Measurements from ENCODE around the gene XAF1. TPM values are rescaled to one million over a fixed set of nuclear protein-coding genes. Genes with fewer than 3 reads are reported as not detected.

The XAF1 gene
- polyA plus RNA-seq, 3 donors = 28.4 to 45.9 (median 31.9) TPM

DNA sequence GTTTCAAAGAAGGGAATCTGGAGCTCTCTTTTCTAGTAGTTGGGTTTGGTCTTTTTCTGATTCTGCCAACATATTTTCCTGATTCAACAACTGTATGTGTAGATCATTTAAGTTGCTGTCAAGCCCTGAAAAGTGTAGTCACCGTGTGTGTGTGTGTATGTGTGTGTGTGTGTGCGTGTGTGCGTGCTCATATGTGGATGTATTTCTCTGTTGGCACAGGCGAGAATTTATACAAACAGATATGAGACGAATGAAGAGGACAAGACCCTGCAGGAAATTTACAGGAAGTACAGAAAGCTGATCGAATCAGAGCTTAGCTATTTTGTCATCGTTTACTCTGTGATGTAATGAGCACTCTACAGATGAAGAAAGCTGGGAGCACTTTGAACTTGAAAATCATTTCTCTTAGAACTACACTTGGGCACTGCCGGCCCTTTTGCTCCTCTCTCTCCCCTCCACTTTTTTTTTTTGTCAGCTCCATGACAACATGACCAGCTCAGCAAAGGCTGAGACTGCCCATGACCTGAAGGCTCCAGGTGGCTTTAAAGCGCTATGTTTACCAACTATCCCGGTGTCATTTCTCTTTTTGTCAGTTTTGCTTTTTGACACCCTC lies 31.3 kb downstream of the XAF1 start:
- no peaks in the 10 kb centered on the region for H3K36me3 ChIP-seq (replicated peaks in 1 of 2; ENCODE audit: control insufficient read depth in 1 of 2, insufficient read depth in 2 of 2, low read length in 2 of 2)
- no peak overlapping the region for H2AFZ ChIP-seq (ENCODE audit: insufficient read depth, low read depth, low read length, poor library complexity, severe bottlenecking)

GRCh38 chr17:6789146-6789545 lies 33.3 kb downstream of the XAF1 start:
- H2AFZ ChIP-seq (ENCODE audit: insufficient read depth, low read depth, low read length, poor library complexity, severe bottlenecking) = no peak overlapping the region
- Mint-ChIP-seq H3K36me3 (no peaks in the 10 kb centered on the region), H3K9me3 (peaks cover 0 to 4% (median 0%) of the 10 kb centered on the region in 7 donors), H3K4me3 (no peak overlapping the region), H3K27ac (no peak overlapping the region), H3K27me3 (ENCODE audit: low read depth in 3 of 3) (peaks cover 12 to 69% (median 30%) of the 10 kb centered on the region in 3 donors), H3K4me1 (peaks cover 2% of the 10 kb centered on the region)
- no peaks in the 10 kb centered on the region for H4K20me1 ChIP-seq (ENCODE audit: insufficient read depth, low read length)
- no peak overlapping the region for H3K27ac ChIP-seq (ENCODE audit: low read depth in 1 of 2, low read length in 2 of 2)
- intact Hi-C loops (cut with micrococcal nuclease) = no loop called here
- no peak overlapping the region for H3K9ac ChIP-seq (ENCODE audit: insufficient read depth, low read length, poor library complexity, severe bottlenecking)
- no peak overlapping the region for H3K4me2 ChIP-seq (replicated peaks; ENCODE audit: extremely low read depth, low read length, poor library complexity, severe bottlenecking)
- DNase-seq = no peak
- peaks cover 22 to 28% of the 10 kb centered on the region in 2 donors for H3K27me3 ChIP-seq (ENCODE audit: control insufficient read depth in 2 of 2, insufficient read depth in 2 of 2, low read length in 2 of 2)
- TF ChIP-seq, protein P1, sequence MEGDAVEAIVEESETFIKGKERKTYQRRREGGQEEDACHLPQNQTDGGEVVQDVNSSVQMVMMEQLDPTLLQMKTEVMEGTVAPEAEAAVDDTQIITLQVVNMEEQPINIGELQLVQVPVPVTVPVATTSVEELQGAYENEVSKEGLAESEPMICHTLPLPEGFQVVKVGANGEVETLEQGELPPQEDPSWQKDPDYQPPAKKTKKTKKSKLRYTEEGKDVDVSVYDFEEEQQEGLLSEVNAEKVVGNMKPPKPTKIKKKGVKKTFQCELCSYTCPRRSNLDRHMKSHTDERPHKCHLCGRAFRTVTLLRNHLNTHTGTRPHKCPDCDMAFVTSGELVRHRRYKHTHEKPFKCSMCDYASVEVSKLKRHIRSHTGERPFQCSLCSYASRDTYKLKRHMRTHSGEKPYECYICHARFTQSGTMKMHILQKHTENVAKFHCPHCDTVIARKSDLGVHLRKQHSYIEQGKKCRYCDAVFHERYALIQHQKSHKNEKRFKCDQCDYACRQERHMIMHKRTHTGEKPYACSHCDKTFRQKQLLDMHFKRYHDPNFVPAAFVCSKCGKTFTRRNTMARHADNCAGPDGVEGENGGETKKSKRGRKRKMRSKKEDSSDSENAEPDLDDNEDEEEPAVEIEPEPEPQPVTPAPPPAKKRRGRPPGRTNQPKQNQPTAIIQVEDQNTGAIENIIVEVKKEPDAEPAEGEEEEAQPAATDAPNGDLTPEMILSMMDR (IDR thresholded peaks at IDR 0.05) = no peak
- no peaks in the 10 kb centered on the region for H3K9me3 ChIP-seq (replicated peaks in 1 of 2; ENCODE audit: control insufficient read depth in 1 of 2, insufficient read depth in 1 of 2, low read length in 2 of 2)
- H3K4me3 ChIP-seq (replicated peaks in 1 of 3; ENCODE audit: low read depth in 2 of 3, low read length in 3 of 3) = no peak overlapping the region
- WGBS (ENCODE audit: insufficient coverage) = 100% methylated on average over 1 of the region's 4 CpGs
- no peaks in the 10 kb centered on the region for H3K4me1 ChIP-seq (ENCODE audit: control insufficient read depth in 1 of 2, insufficient read depth in 2 of 2, low read length in 2 of 2)
- H3K36me3 ChIP-seq (replicated peaks in 1 of 2; ENCODE audit: control insufficient read depth in 1 of 2, insufficient read depth in 2 of 2, low read length in 2 of 2) = no peaks in the 10 kb centered on the region
- H3K79me2 ChIP-seq (ENCODE audit: insufficient read depth, low read length) = no peaks in the 10 kb centered on the region

More for the DNA sequence above, 31.3 kb downstream of the XAF1 start:
- Mint-ChIP-seq H3K9me3 (peaks cover 0 to 4% (median 1%) of the 10 kb centered on the region in 7 donors), H3K4me3 (peak overlapping the region in 1 of 2 donors; percentile 39), H3K27me3 (ENCODE audit: low read depth in 3 of 3) (peaks cover 28 to 76% (median 42%) of the 10 kb centered on the region in 3 donors), H3K4me1 (peaks cover 2% of the 10 kb centered on the region), H3K36me3 (no peaks in the 10 kb centered on the region), H3K27ac (no peak overlapping the region)
- TF ChIP-seq, protein P1 (IDR thresholded peaks at IDR 0.05) = no peak
- intact Hi-C loops (cut with micrococcal nuclease) = no loop called here
- WGBS (ENCODE audit: insufficient coverage) = 71% methylated on average over 8 of the region's 10 CpGs
- no peak overlapping the region for H3K4me3 ChIP-seq (replicated peaks in 1 of 3; ENCODE audit: low read depth in 2 of 3, low read length in 3 of 3)
- no peak overlapping the region for H3K9ac ChIP-seq (ENCODE audit: insufficient read depth, low read length, poor library complexity, severe bottlenecking)
- DNase-seq = no peak
- no peaks in the 10 kb centered on the region for H3K9me3 ChIP-seq (replicated peaks in 1 of 2; ENCODE audit: control insufficient read depth in 1 of 2, insufficient read depth in 1 of 2, low read length in 2 of 2)
- no peaks in the 10 kb centered on the region for H4K20me1 ChIP-seq (ENCODE audit: insufficient read depth, low read length)
- H3K27ac ChIP-seq (ENCODE audit: low read depth in 1 of 2, low read length in 2 of 2) = no peak overlapping the region
- no peak overlapping the region for H3K4me2 ChIP-seq (replicated peaks; ENCODE audit: extremely low read depth, low read length, poor library complexity, severe bottlenecking)
- H3K79me2 ChIP-seq (ENCODE audit: insufficient read depth, low read length) = no peaks in the 10 kb centered on the region
- peaks cover 31 to 32% of the 10 kb centered on the region in 2 donors for H3K27me3 ChIP-seq (ENCODE audit: control insufficient read depth in 2 of 2, insufficient read depth in 2 of 2, low read length in 2 of 2)
- H3K4me1 ChIP-seq (ENCODE audit: control insufficient read depth in 1 of 2, insufficient read depth in 2 of 2, low read length in 2 of 2) = no peaks in the 10 kb centered on the region

Data from CD14-positive monocyte (primary cell).